Subcutaneous abdominal adipose tissue (tissue), 5 donors: Measurements from ENCODE around the gene TENT4A.

ENCODE experiments used
- H3K27ac ChIP-seq: one replicate; pipeline ENCODE4 v1.7.0; 2013; ENCODE audit warnings: low read depth, mild to moderate bottlenecking, inconsistent platforms, low read length, moderate library complexity
- H3K27me3 ChIP-seq, 5 donors: one replicate each; pipeline ENCODE4 v1.7.0; 2013; ENCODE audit warnings: low read length in 5 of 5, inconsistent platforms in 1 of 5; ENCODE audit not compliant: control insufficient read depth in 5 of 5, insufficient read depth in 4 of 5
- H3K36me3 ChIP-seq, 5 donors: one replicate each; pipeline ENCODE4 v1.7.0; 2013; ENCODE audit warnings: low read length in 5 of 5; ENCODE audit not compliant: control insufficient read depth in 5 of 5, insufficient read depth in 5 of 5
- H3K4me1 ChIP-seq, 5 donors: one replicate each; pipeline ENCODE4 v1.7.0; 2013; ENCODE audit warnings: low read length in 5 of 5, mild to moderate bottlenecking in 3 of 5, moderate library complexity in 1 of 5; ENCODE audit not compliant: control insufficient read depth in 5 of 5, insufficient read depth in 5 of 5
- H3K4me3 ChIP-seq, 5 donors: one replicate each; pipeline ENCODE4 v1.7.0; 2013; ENCODE audit warnings: low read length in 5 of 5, low read depth in 1 of 5
- H3K9ac ChIP-seq, 5 donors: one replicate each; pipeline ENCODE4 v1.7.0; 2013; ENCODE audit warnings: low read length in 5 of 5, mild to moderate bottlenecking in 4 of 5, moderate library complexity in 3 of 5
- H3K9me3 ChIP-seq, 5 donors: one replicate each; pipeline ENCODE4 v1.7.0; 2013; ENCODE audit warnings: low read length in 5 of 5; ENCODE audit not compliant: control insufficient read depth in 5 of 5
- donor health status: healthy.
- donor health status: healthy.
- donor health status: healthy.
- donor health status: healthy.
- donor health status: healthy.

Gene TENT4A

DNA sequence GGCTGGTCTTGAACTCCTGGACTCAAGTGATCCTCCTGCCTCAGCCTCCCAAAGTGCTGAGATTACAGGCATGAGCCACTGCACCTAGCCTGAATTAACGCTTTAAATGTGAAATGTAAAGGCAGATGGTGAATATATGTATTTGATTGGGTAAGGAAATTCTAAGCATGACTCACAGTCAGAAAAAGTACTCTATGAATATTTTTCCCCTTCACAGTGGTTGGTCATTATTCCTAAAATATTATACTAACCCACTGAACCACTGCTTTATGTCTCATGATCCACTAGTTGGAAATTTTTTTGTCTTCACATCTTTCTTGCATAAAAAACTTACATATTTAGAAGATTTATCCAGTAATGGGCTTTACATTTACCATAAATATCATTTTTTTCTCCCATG, 14.5 kb upstream of the TENT4A start:
- Histone ChIP-seq H3K9ac (no peak overlapping the region), H3K27me3 (peaks cover 0 to 15% (median 4%) of the 10 kb centered on the region in 5 donors), H3K27ac (no peak overlapping the region), H3K4me1 (no peaks in the 10 kb centered on the region), H3K4me3 (no peak overlapping the region), H3K36me3 (no peaks in the 10 kb centered on the region), H3K9me3 (no peaks in the 10 kb centered on the region)

DNA sequence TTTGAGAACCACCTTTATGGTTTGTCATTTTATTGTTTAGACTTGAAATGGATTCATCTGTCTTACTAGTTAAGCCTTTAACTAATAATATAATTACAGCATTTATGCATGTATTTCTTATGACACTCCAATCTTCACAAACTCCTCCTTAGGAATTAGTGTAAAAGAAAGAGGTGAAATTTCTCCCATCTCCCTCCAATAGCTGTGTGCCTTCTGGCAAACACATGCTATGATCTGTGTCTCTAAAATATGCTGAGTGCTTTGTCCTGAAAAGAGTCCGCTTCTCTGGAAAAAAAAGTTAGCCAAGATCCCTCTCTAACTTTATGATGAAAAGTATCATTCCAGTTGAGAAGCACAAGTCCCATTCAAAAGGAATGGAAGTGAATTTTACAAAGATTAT, 13.9 kb upstream of the TENT4A start:
- H3K36me3 ChIP-seq = no peaks in the 10 kb centered on the region
- H3K4me1 ChIP-seq = peaks cover 0 to 5% (median 4%) of the 10 kb centered on the region in 5 donors
- no peaks in the 10 kb centered on the region for H3K9me3 ChIP-seq
- H3K27ac ChIP-seq = no peak overlapping the region
- peaks cover 0 to 15% (median 4%) of the 10 kb centered on the region in 5 donors for H3K27me3 ChIP-seq
- H3K9ac ChIP-seq = no peak overlapping the region
- no peak overlapping the region for H3K4me3 ChIP-seq

DNA sequence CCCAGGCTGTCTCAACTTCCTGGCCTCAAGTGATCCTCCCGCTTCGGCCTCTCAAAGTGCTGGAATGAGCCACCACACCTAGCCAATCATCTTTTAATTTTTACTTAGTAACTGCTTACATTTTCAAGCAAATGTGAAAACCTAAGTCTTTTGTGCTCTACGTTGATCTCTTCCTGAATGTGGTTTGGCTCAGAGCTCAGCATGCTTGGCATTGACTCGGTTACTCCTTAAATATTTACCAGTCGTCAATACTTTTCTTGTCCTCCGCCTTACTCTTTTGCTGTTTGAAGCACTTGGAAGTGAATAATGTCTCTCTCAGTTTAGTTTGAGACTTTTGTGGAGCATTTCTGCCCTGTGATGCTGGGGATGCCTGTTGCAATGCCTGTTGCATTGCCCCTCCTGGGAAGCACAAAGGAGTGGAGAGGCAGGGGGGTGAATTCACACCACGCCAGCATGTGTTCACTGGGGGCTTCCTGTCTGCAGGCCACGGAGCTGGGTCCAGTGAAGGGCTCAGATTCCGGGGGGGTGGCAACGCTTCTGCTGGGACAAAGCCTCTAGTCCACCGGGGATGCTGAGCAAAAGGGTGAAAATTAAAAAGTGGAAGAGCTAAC, 13.1 kb upstream of the TENT4A start:
- no peak overlapping the region for H3K9ac ChIP-seq
- H3K36me3 ChIP-seq = no peaks in the 10 kb centered on the region
- H3K27me3 ChIP-seq = peaks cover 0 to 15% (median 4%) of the 10 kb centered on the region in 5 donors
- H3K4me3 ChIP-seq = no peak overlapping the region
- H3K9me3 ChIP-seq = no peaks in the 10 kb centered on the region
- no peak overlapping the region for H3K27ac ChIP-seq
- H3K4me1 ChIP-seq = peaks cover 0 to 13% (median 4%) of the 10 kb centered on the region in 5 donors

DNA sequence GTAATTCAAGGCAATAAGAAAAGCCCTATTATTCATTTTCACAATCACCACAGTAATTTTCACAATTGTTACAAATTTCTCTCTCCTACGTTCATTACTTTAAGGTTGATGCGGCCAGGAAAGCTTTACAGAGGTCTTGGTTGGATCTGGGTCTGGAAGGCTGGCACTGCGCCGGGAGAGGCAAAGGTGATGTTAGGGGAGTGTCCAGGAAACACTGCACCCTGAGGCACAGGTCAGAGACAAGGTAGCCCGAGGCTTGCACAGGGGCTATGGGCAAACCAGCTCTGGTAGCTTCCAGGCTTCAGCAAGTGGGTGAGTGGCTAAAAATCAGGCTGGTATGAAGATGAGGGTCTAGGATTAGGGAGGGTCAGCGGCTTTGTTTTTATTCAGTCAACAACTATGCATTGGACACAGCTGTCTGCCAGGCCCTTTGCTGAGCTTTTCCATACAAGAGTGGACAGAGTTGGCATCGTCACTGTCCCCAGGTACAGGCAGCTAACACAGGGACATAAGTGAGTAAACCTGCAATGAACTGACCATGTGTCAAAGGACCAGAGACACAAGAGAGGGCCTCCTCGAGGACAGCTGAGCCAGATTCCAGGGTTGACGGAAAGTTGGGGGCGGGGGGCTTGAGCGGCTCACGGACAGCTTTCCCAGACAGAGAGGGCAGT, 12.4 kb upstream of the TENT4A start:
- Histone ChIP-seq H3K27me3 (peaks cover 0 to 15% (median 4%) of the 10 kb centered on the region in 5 donors), H3K4me1 (peaks cover 0 to 15% (median 4%) of the 10 kb centered on the region in 5 donors), H3K4me3 (no peak overlapping the region), H3K9ac (no peak overlapping the region), H3K27ac (no peak overlapping the region), H3K36me3 (no peaks in the 10 kb centered on the region), H3K9me3 (no peaks in the 10 kb centered on the region)

DNA sequence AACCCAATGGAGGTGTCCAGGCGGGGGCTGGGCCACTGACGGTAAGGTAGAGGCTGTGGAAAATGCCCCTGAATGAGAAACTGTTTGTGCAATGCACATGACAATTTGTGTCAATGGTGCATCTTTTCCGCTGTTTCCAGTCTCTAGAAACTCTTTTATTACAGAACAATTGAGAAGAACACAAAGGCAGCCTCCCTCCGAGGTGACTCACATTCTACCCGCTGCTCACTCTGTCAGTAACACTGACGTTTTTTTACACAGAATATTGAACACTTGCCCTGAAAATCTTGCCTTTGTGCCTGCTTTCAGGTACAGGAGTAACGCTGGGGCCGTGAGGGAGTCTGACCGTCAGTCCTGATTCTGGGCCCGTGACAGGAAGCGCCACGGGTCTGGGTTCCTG, 11.7 kb upstream of the TENT4A start:
- Histone ChIP-seq H3K9me3 (no peaks in the 10 kb centered on the region), H3K4me3 (no peak overlapping the region), H3K4me1 (peaks cover 0 to 15% (median 4%) of the 10 kb centered on the region in 5 donors), H3K36me3 (no peaks in the 10 kb centered on the region), H3K27me3 (peaks cover 0 to 15% (median 4%) of the 10 kb centered on the region in 5 donors), H3K9ac (no peak overlapping the region), H3K27ac (no peak overlapping the region)

DNA sequence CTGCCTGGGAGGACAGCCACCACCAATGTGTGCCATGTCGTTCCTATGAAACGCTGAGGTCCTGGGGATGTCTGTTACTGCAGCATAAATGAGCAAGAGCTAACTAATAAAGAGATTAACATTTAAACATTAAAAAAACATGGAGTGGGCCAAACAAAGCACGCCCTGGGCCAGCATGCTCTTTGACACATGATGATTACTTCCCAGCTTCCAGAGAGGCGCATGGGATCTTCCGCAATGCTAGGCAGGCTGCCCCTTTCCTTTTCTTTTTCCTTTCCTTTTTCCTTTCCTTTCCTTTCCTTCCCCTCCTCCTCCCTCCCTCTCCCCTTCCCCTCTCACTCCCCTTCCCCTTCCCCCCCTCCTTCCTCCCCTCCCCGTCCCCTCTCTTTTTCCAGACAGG, 10.6 kb upstream of the TENT4A start:
- Histone ChIP-seq H3K4me3 (no peak overlapping the region), H3K36me3 (no peaks in the 10 kb centered on the region), H3K9me3 (no peaks in the 10 kb centered on the region), H3K27me3 (peaks cover 0 to 15% (median 4%) of the 10 kb centered on the region in 5 donors), H3K9ac (no peak overlapping the region), H3K27ac (no peak overlapping the region), H3K4me1 (peaks cover 0 to 15% (median 4%) of the 10 kb centered on the region in 5 donors)

DNA sequence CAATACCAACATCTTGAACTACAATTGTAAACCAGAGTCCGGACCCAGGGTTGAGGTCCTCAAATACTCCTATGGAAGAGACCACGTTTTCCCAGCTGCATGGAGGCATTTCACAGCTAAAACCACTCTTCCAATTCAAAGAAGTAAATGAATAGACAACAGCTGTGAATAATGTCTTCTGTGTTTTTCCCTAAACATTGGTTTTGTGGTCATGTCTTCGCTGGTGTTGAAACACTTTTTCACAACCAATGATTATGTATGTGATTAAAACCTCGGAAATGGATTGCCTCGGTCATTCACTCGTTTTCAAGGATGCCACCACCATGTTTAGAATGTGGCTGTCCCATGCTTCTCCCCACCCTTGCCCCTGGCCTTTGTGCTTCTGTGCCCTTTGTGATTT, 9.4 kb upstream of the TENT4A start:
- peaks cover 0 to 15% (median 4%) of the 10 kb centered on the region in 5 donors for H3K4me1 ChIP-seq
- peak overlapping the region in 2 of 5 donors; percentile 16 to 17 for H3K9ac ChIP-seq
- H3K27ac ChIP-seq = peak overlapping the region; percentile 75
- H3K4me3 ChIP-seq = no peak overlapping the region
- peaks cover 0 to 15% (median 4%) of the 10 kb centered on the region in 5 donors for H3K27me3 ChIP-seq
- H3K9me3 ChIP-seq = no peaks in the 10 kb centered on the region
- no peaks in the 10 kb centered on the region for H3K36me3 ChIP-seq

DNA sequence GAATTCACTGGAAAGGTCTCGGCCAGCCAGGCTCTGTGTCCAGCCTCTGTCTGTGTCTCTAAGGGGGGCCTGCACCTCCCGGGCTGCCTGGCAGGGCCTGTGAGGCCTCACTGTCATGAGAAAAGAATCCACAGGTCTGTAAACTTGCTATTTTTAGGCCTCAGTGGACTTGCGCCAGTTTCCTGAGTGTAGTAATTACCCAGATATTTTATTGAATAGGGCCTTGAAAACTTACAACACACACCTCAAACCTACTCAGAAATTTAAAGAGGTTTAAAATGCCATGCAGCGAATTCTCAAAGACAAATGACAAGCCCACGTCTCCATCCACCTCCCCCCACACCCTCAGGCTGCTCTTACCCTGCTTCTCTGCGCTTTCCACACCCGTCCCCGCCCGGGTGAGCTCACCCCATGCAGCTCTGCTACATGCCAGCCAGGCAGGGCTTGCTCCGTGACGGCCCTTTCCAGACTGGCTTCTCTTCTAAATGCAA, 8.8 kb upstream of the TENT4A start:
- peaks cover 0 to 15% (median 4%) of the 10 kb centered on the region in 5 donors for H3K4me1 ChIP-seq
- H3K9ac ChIP-seq = peak overlapping the region in 2 of 5 donors; percentile 16 to 17
- H3K4me3 ChIP-seq = no peak overlapping the region
- peak overlapping the region; percentile 75 for H3K27ac ChIP-seq
- H3K36me3 ChIP-seq = no peaks in the 10 kb centered on the region
- no peaks in the 10 kb centered on the region for H3K9me3 ChIP-seq
- H3K27me3 ChIP-seq = peaks cover 0 to 15% (median 4%) of the 10 kb centered on the region in 5 donors

DNA sequence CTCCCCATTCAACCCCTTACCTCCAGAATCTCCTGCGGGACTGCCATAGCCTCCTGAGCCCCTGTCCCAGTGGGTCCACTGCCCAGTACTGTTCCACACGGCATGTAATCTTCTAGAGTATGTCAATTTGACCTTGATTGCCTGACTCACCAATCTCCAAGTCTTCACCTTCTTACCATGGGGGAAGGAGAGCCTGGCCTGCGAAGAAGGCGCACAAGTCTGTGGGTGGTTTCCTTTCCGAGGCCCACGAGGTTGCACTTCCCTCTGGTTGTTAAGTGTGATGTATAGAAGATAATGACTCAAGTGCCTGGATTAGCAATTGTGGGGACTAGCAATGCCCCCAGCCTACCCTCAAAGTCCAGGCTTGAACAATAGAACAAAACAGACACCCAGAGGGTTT, 8.1 kb upstream of the TENT4A start:
- no peak overlapping the region for H3K4me3 ChIP-seq
- H3K9me3 ChIP-seq = no peaks in the 10 kb centered on the region
- H3K36me3 ChIP-seq = no peaks in the 10 kb centered on the region
- H3K27ac ChIP-seq = peak overlapping the region; percentile 75
- peaks cover 0 to 11% (median 1%) of the 10 kb centered on the region in 5 donors for H3K27me3 ChIP-seq
- peaks cover 0 to 15% (median 4%) of the 10 kb centered on the region in 5 donors for H3K4me1 ChIP-seq
- H3K9ac ChIP-seq = peak overlapping the region in 1 of 5 donors; percentile 17

DNA sequence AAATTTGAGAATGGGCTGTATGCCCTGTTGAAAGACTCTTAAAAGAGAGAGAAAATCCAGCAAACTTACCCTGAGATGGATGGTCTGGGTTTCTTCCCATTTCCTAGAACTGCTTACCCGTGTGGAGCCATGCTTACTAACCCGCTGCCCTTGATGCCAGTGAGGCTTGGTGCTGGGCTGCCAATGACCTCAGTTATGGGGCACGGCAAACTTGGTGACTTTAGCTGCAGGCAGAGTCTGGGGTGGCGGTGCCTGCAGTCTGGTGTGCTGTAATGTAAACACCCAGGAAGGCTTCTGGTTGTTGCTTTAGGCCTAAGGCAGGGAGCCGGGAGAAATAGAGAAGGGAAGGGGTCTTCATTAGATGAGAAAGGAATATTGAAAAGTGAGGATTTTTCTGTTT, 7.3 kb upstream of the TENT4A start:
- Histone ChIP-seq H3K4me3 (no peak overlapping the region), H3K27me3 (peaks cover 0 to 4% (median 0%) of the 10 kb centered on the region in 5 donors), H3K27ac (no peak overlapping the region)

More for the DNA sequence above, 7.3 kb upstream of the TENT4A start:
- no peak overlapping the region for H3K9ac ChIP-seq
- peaks cover 0 to 15% (median 4%) of the 10 kb centered on the region in 5 donors for H3K4me1 ChIP-seq
- H3K9me3 ChIP-seq = no peaks in the 10 kb centered on the region
- no peaks in the 10 kb centered on the region for H3K36me3 ChIP-seq
